GM12892 (cell line): ENCODE measurements around the gene LY6G6F.

ENCODE experiments used
- POLR2A ChIP-seq: IDR thresholded peaks from 2 replicates; pipeline ENCODE4 v1.6.1; 2011; ENCODE audit warnings: low read depth, low read length, control low read depth
- POLR2AphosphoS5 ChIP-seq: IDR thresholded peaks from 2 replicates; pipeline ENCODE4 v1.6.1; 2011; ENCODE audit warnings: low read depth, low read length, control low read depth

DNA sequence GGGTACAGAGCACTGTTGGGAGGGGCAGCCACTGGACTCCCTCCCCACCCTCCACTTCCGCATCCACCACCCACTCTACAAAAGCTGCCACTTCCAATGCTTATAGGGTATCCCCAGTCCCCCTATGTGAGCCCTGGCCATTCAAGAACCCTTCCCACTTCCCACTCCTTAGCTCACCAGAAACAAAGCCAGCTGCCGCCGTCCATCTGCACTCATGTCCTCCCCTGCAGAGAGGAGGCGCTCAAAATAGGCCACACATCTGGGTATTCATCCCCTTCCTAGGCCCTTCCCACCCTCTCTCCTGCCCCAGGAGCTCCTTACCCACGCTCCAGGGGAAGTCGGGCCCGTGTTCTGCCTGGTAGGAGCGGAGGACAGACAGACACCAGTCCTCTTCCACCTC lies 19.3 kb upstream of the LY6G6F start:
- TF ChIP-seq POLR2A (no peak), POLR2AphosphoS5 (no peak)
